HG03175 (cell line): Measurements from ENCODE around the gene ASTL.

Source experiments
- ATAC-seq: cut with Tn5 transposase; IDR thresholded peaks from one replicate; pipeline ENCODE4 v1.9.1; 2021; ENCODE audit warnings: mild to moderate bottlenecking, moderate library complexity; ENCODE audit not compliant: unreplicated experiment

ASTL gene

GRCh38 chr2:96130483-96130882 lies 7.8 kb downstream of the ASTL start:
- no peak for ATAC-seq

- ATAC-seq: no peak
Observed at GRCh38 chr2:96129528-96130120, 8.7 kb downstream of the ASTL start.

- no peak for ATAC-seq
Observed at GRCh38 chr2:96128456-96128855, 9.8 kb downstream of the ASTL start.

GRCh38 chr2:96124406-96125265 lies 13.7 kb downstream of the ASTL start:
- ATAC-seq: no peak

GRCh38 chr2:96123936-96124335 lies 14.4 kb downstream of the ASTL start:
- ATAC-seq: no peak

- no peak for ATAC-seq
Observed at GRCh38 chr2:96123290-96123689, 15.0 kb downstream of the ASTL start.

GRCh38 chr2:96122391-96122790 lies 15.9 kb downstream of the ASTL start:
- no peak for ATAC-seq

- no peak for ATAC-seq
Observed at GRCh38 chr2:96121414-96121813, 16.9 kb downstream of the ASTL start.

- ATAC-seq: no peak
Observed at GRCh38 chr2:96120991-96121390, 17.3 kb downstream of the ASTL start.

- no peak for ATAC-seq
Observed at GRCh38 chr2:96120091-96120720, 18.1 kb downstream of the ASTL start.

GRCh38 chr2:96119389-96119751 lies 18.9 kb downstream of the ASTL start:
- no peak for ATAC-seq

GRCh38 chr2:96118698-96119388 lies 19.5 kb downstream of the ASTL start:
- no peak for ATAC-seq

- no peak for ATAC-seq
Observed at GRCh38 chr2:96117701-96118588, 20.4 kb downstream of the ASTL start.

GRCh38 chr2:96116879-96117533 lies 21.3 kb downstream of the ASTL start:
- peak; percentile 65 for ATAC-seq

- ATAC-seq: peak; percentile 38
Observed at GRCh38 chr2:96116424-96116878, 21.9 kb downstream of the ASTL start, which contains the start of gene ADRA2B. TSS of gene ADRA2B (minus strand) at chr2:96116571. CDS start at chr2:96116149, 422 bp downstream.

GRCh38 chr2:96115631-96116423 lies 22.5 kb downstream of the ASTL start:
- ATAC-seq: no peak

- no peak for ATAC-seq
Observed at GRCh38 chr2:96114903-96115581, 23.3 kb downstream of the ASTL start.

GRCh38 chr2:96114546-96114902 lies 23.8 kb downstream of the ASTL start:
- no peak for ATAC-seq
